Stomach smooth muscle (tissue), 2 donors: Measurements from ENCODE around the gene COL6A2.

Experiments used
- H3K27ac ChIP-seq: one replicate; pipeline ENCODE4 v1.7.0; 2013; ENCODE audit warnings: mild to moderate bottlenecking, low read length, inconsistent platforms
- H3K27me3 ChIP-seq, 2 donors: one replicate each; pipeline ENCODE4 v1.7.0; 2013; ENCODE audit warnings: low read length in 2 of 2; ENCODE audit not compliant: insufficient read depth in 2 of 2, control insufficient read depth in 1 of 2
- H3K36me3 ChIP-seq, 2 donors: one replicate each; pipeline ENCODE4 v1.7.0; 2013; ENCODE audit warnings: low read length in 2 of 2; ENCODE audit not compliant: control insufficient read depth in 2 of 2, insufficient read depth in 2 of 2
- H3K4me1 ChIP-seq: one replicate; pipeline ENCODE4 v1.7.0; 2013; ENCODE audit warnings: low read length; ENCODE audit not compliant: control insufficient read depth, insufficient read depth
- H3K4me3 ChIP-seq, 2 donors: one replicate each; pipeline ENCODE4 v1.7.0; 2013; ENCODE audit warnings: low read length in 2 of 2
- H3K9ac ChIP-seq, 2 donors: one replicate each; pipeline ENCODE4 v1.7.0; 2013; ENCODE audit warnings: low read length in 2 of 2, mild to moderate bottlenecking in 1 of 2
- H3K9me3 ChIP-seq, 2 donors: one replicate each; pipeline ENCODE4 v1.7.0; 2013; ENCODE audit warnings: low read length in 2 of 2; ENCODE audit not compliant: control insufficient read depth in 2 of 2
- donor health status: healthy.
- donor health status: Pancreatic carcinoma.

The COL6A2 gene

DNA sequence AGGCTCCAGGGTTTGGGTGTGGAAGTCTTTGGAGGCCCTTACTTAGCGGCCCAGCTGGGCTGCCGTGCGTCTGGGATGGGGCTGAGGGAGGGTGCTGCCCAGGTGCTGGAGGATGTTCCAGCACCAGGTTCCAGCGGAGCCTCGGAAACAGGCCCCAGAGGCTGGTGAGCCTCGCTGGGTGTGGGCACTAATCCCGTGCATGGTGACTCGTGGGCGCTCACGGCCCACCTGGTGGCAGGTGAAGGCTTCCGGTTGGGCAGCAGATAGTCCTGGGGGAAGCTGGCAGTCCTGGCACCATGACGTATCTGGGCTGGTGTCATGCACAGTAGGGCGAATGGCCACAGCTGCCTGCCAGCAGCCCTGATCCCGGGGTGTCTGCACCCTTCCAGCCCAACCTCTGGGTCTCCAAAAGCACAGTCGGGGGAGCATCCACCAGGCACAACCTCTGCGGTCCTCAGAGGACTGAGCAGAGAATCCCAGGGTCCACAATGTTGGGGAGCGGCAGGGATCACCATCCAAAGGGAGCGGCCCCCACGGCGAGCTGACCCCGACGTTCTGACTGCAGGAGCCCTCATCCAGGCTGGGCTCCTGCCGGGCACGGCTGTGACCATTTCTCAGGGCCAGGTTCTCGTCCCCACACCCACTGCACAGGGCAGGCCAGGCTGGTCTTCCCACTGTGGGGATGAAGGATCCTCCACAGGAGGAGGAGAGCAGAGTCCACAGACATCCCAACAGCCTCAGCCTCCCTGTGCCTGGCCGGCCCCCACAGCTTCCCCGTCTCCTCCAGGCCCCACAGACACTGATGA is 32.1 kb downstream of the COL6A2 start:
- Histone ChIP-seq H3K4me3 (no peak overlapping the region), H3K4me1 (peaks cover 9% of the 10 kb centered on the region), H3K27ac (peak overlapping the region; percentile 37), H3K9ac (no peak overlapping the region), H3K9me3 (no peaks in the 10 kb centered on the region), H3K36me3 (peaks cover 26 to 29% of the 10 kb centered on the region in 2 donors), H3K27me3 (no peaks in the 10 kb centered on the region)

DNA sequence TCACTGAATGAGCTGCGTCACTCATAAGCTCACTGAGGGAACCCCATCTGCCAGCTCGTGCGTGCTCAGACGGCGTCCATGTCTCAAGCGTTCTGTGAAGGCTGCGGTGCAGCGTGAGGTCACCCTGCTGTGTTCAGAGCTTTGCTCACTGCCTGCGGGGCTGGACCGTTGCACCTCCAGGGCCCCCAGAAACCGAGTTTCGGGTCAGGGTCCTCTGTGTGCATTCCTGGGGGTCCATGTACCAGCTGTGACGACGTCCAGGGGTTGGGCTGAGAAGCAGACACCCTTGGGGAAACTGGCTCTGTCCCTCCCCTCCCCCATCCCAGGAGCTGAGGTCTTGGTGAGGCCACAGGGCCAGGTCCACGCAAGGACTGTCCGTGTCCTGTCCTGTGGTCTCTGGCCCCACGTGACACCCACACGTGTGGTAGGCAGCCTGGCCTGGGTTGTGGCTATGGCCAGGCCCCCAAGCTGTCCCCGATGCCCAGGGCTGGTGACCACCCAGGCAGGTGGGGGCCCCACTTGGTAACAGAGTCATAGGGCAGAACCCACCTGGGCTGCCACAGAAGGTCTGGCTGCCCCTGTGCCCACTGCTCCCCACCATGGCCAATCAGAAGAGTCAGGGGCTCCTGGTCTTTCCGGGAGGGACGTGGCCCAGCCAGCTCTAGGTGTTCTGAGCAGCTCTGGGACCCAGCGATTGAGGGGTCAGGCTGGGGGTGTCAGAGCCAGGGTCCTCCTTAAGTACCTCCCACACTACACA is 33.1 kb downstream of the COL6A2 start:
- Histone ChIP-seq H3K4me1 (peaks cover 9% of the 10 kb centered on the region), H3K4me3 (no peak overlapping the region), H3K27ac (peak overlapping the region; percentile 37), H3K9me3 (no peaks in the 10 kb centered on the region), H3K36me3 (peaks cover 19 to 22% of the 10 kb centered on the region in 2 donors), H3K27me3 (no peaks in the 10 kb centered on the region), H3K9ac (no peak overlapping the region)

DNA sequence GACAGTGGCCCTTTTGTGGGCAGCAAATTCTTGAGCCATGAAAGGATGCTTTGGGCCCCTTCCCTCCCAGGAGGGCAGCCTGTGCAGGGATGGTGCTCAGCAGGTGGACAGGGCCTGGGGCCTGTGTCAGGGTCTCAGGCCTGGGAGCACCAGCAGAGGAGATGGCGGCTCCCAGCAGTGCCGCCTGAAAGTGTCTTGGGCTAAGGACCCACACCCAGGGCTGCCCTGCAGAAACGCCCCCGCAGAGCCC is 33.6 kb downstream of the COL6A2 start:
- Histone ChIP-seq H3K27ac (peak overlapping the region; percentile 37), H3K4me1 (peaks cover 9% of the 10 kb centered on the region), H3K9me3 (no peaks in the 10 kb centered on the region), H3K9ac (no peak overlapping the region), H3K27me3 (no peaks in the 10 kb centered on the region), H3K4me3 (no peak overlapping the region), H3K36me3 (peaks cover 16 to 19% of the 10 kb centered on the region in 2 donors)

DNA sequence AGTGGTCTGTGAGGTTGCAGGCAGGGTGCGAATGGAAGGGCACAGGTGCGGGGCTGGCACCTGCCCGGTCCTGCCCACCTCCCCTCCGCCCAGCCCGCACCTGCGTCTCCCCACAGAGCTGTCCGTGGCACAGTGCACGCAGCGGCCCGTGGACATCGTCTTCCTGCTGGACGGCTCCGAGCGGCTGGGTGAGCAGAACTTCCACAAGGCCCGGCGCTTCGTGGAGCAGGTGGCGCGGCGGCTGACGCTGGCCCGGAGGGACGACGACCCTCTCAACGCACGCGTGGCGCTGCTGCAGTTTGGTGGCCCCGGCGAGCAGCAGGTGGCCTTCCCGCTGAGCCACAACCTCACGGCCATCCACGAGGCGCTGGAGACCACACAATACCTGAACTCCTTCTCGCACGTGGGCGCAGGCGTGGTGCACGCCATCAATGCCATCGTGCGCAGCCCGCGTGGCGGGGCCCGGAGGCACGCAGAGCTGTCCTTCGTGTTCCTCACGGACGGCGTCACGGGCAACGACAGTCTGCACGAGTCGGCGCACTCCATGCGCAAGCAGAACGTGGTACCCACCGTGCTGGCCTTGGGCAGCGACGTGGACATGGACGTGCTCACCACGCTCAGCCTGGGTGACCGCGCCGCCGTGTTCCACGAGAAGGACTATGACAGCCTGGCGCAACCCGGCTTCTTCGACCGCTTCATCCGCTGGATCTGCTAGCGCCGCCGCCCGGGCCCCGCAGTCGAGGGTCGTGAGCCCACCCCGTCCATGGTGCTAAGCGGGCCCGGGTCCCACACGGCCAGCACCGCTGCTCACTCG is 34.1 kb downstream of the COL6A2 start:
- H3K9ac ChIP-seq: no peak overlapping the region
- H3K27me3 ChIP-seq: no peaks in the 10 kb centered on the region
- H3K4me3 ChIP-seq: no peak overlapping the region
- peaks cover 9% of the 10 kb centered on the region for H3K4me1 ChIP-seq
- no peaks in the 10 kb centered on the region for H3K9me3 ChIP-seq
- H3K27ac ChIP-seq: peak overlapping the region; percentile 37
- H3K36me3 ChIP-seq: peaks cover 16% of the 10 kb centered on the region in 2 donors

DNA sequence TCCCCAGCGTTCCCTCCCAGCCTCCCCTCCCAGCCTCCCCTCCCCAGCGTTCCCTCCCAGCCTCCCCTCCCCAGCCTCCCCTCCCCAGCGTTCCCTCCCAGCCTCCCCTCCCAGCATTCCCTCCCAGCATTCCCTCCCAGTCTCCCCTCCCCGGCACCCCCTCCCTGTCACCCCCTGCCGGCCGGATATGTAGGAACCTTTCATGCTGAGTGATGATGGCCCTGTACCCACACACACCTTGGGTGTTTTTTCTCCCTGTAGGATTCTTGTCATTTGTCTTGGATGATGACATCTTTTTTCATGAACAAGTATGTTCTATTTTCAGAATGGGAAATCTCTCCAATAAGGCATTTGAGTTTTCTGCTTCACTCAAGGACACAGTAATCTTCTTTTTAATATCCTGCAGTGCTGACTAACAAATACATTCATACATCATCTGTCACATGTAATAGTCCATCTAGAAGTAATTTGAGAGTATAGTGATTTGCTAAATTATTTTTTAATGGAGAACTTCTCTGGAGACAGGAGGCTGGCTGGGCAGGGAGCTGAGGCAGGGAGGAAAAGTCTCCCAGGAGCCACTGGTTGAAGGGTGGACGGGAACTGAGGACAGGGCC is 38.0 kb downstream of the COL6A2 start:
- Histone ChIP-seq H3K4me1 (peaks cover 11% of the 10 kb centered on the region), H3K27ac (no peak overlapping the region), H3K36me3 (no peaks in the 10 kb centered on the region), H3K9me3 (no peaks in the 10 kb centered on the region), H3K27me3 (no peaks in the 10 kb centered on the region), H3K9ac (no peak overlapping the region), H3K4me3 (no peak overlapping the region)

DNA sequence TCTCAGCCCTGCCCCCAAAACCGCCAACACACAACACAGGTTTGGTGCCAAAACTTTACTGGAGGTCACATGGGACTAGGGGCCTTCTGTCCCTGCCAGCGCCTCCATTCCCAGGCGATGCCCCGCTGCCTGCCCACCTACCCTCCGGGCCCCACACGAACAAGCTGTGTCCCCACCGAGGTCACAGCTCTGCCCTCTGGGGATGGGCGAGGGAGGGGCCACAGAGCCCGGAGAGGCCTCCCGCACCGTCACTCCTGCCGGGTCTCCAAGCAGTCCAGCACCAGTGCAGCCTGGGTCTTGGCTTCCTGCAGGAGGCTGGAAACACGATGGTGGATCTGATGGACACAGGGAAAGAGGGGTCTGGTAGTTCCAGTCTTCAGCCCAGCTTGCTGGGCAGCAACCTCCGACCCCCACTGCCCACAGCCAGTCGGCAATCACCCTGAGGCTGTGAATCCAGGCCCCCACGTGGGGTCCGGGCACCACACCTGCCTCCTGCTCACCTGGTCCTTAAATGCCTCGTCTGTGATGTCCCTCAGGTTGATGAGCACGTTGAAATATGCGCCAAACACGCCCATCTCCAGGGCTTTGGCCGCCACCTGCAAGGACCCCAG is 38.9 kb downstream of the COL6A2 start:
- Histone ChIP-seq H3K9ac (no peak overlapping the region), H3K4me3 (no peak overlapping the region), H3K36me3 (no peaks in the 10 kb centered on the region), H3K27me3 (no peaks in the 10 kb centered on the region), H3K4me1 (peaks cover 7% of the 10 kb centered on the region), H3K9me3 (no peaks in the 10 kb centered on the region), H3K27ac (no peak overlapping the region)

DNA sequence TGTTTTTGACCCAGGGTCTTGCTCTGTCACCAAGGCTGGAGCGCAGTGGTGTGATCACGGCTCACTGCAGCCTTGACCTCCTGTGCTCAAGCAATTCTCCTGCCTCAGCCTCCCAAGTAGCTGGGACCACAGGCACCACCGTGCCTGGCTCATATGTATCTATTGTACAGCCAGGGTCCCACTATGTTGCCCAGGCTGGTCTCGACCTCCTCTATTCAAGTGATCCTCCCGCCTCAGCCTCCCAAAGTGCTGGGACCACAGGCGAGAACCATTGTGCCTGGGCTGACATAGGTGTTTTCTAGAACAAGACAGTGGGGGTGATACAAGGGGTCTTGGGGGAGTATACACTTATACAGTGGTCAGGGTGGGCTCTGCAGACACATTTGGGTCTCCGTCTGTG is 40.0 kb downstream of the COL6A2 start:
- Histone ChIP-seq H3K9ac (no peak overlapping the region), H3K36me3 (no peaks in the 10 kb centered on the region), H3K4me3 (no peak overlapping the region), H3K27ac (no peak overlapping the region), H3K27me3 (no peaks in the 10 kb centered on the region), H3K4me1 (peaks cover 7% of the 10 kb centered on the region), H3K9me3 (no peaks in the 10 kb centered on the region)

DNA sequence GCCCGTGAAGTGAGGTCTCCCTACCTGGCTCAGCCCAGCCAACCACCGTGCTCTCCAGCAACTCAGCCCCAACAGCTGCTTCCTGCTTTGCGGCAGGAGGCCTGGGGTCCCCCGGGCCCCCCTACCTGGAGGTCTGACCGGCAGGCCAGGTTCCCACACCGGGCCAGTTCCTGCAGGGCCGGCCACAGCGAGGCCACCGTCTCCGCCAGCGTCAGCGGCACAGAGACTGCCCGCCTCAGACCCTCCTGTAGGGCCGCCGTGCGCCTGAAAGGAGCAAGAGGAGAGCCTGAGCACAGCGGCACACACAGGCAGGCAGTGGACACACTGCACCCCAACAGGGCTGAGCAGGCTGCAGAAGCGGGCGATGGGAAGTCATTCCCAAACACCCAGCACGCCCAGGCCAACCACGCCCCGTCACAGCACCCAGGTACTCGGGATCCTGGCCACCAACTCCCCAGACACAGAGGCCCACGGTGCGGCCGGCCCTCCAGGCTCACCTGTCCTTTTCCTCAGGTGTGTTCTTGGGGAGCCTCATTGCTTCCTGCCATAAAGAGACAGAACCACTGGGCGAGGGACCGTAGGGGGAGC is 40.6 kb downstream of the COL6A2 start:
- Histone ChIP-seq H3K4me3 (no peak overlapping the region), H3K9ac (no peak overlapping the region), H3K9me3 (no peaks in the 10 kb centered on the region), H3K27ac (no peak overlapping the region), H3K4me1 (peaks cover 8% of the 10 kb centered on the region), H3K36me3 (no peaks in the 10 kb centered on the region), H3K27me3 (no peaks in the 10 kb centered on the region)

DNA sequence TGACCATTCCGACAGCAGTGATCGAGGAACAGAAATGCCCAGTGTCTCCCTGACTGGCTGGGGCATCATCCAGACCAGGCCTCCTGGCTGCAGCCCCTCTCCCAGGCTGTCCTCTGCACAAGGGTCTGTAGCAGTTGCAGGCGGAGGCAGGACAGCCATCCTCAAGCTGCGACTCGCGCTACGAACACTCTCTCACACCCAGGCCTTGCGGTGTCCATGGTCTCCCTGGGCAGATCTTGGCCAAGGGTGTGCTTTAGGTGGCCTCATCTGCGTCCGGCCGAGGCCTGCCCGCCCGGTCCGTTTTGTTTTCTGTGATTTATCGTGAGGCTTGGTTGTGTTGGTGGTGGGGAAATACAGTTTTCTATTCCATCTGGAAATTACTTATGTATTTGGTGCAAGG is 41.8 kb downstream of the COL6A2 start:
- H3K36me3 ChIP-seq: no peaks in the 10 kb centered on the region
- no peaks in the 10 kb centered on the region for H3K9me3 ChIP-seq
- no peaks in the 10 kb centered on the region for H3K27me3 ChIP-seq
- H3K4me1 ChIP-seq: peaks cover 14% of the 10 kb centered on the region
- H3K27ac ChIP-seq: no peak overlapping the region
- H3K4me3 ChIP-seq: no peak overlapping the region
- H3K9ac ChIP-seq: no peak overlapping the region
